Adrenal gland (tissue), 19 donors: ENCODE results near the gene APCDD1L. TPM values are rescaled to one million over a fixed set of nuclear protein-coding genes. Genes with fewer than 3 reads are reported as not detected.

ENCODE experiments used
- DNase-seq, 7 donors: peaks; one replicate each; pipeline ENCODE4 v3.0.0-alpha.2; 2019 to 2020
- H3K27ac ChIP-seq, 5 donors: fragments of 200-600 bp; sonication (generic) in 4 of 5; 1 replicate in 3 of 5; 2 replicates in 2 of 5; pipeline versions ENCODE4 v1.5.1 to v1.8.0; 2016 to 2020; ENCODE audit warnings: mild to moderate bottlenecking in 1 of 5
- H3K27me3 ChIP-seq: fragments of 200-600 bp; 2 replicates; pipeline ENCODE4 v1.8.0; 2021
- H3K36me3 ChIP-seq, 2 donors: fragments of 200-600 bp; replicated peaks in 1 of 2; 1 replicate in 1 of 2; 2 replicates in 1 of 2; pipeline versions ENCODE4 v1.5.1 to v1.8.0; 2018 to 2022
- H3K4me1 ChIP-seq, 2 donors: fragments of 200-600 bp; replicated peaks in 1 of 2; 1 replicate in 1 of 2; 2 replicates in 1 of 2; pipeline versions ENCODE4 v1.5.1 to v1.8.0; 2018 to 2021
- H3K4me3 ChIP-seq, 4 donors: fragments of 200-600 bp; sonication (generic) in 3 of 4; one replicate each; pipeline ENCODE4 v1.5.1; 2016 to 2018
- H3K9me3 ChIP-seq, 3 donors: fragments of 200-600 bp; sonication (generic) in 1 of 3; replicated peaks in 1 of 3; 1 replicate in 2 of 3; 2 replicates in 1 of 3; pipeline versions ENCODE4 v1.5.1 to v1.8.0; 2016 to 2021
- POLR2A ChIP-seq, 2 donors: fragments of 450-650 bp; IDR thresholded peaks; one replicate each; pipeline ENCODE4 v1.6.1; 2017; ENCODE audit warnings: antibody characterized with exemption in 2 of 2, mild to moderate bottlenecking in 2 of 2, moderate library complexity in 1 of 2
- WGBS, 4 donors: extraction: QIAGEN DNeasy Blood & Tissue Kit in 2 of 4; methylation state at CpG; one replicate each; pipeline versions ENCODE4 v1.1.5 to v1.1.7; 2013 to 2017; 5-methylcytosine and 5-hydroxymethylcytosine counted together
- intact Hi-C, 2 donors: fragments of 100-400 bp; cut with DNase I; formaldehyde crosslinking; loops; one replicate each; pipeline versions ENCODE4 v1.14.1 to v1.15.0; 2022 to 2023
- long read RNA-seq, 10 donors: library from polyadenylated mRNA in 3 of 10; unstranded in 2 of 10; stranded (forward) in 1 of 10; transcript quantifications; one replicate each; pipeline ENCODE4 v2.0.0 and lab custom pipeline, GENCODE V29; 2021 to 2026
- polyA plus RNA-seq, 3 donors: library from polyadenylated mRNA; stranded (reverse); fragments of 200-250 nt in 2 of 3; fragments of 350-450 nt in 1 of 3; fragmentation: Illumina TruSeq in 1 of 3; extraction: RNeasy Lipid Tissue Mini Kit (QIAGEN cat#74804) in 1 of 3; gene quantifications; one replicate each; pipeline ENCODE4 v1.2.3, GENCODE V29; 2013 to 2014
- total RNA-seq, 9 donors: library from RNA; depleted of rRNA in 4 of 9; stranded (reverse); fragments of >200 nt in 4 of 9; fragments of 120-200 nt in 1 of 9; fragmentation: NEBNext Ultra II Directional in 1 of 9; extraction: Animal tissue kit (Norgen Biotek cat#: 25700) in 1 of 9; gene quantifications; one replicate each; pipeline versions ENCODE4 v1.1.0 to v1.2.4, GENCODE V29; 2013 to 2023
- TF ChIP-seq, protein P1 (sequence below), 6 experiments: fragments of 450-650 bp in 4 of 6; fragments of 200-600 bp in 2 of 6; sonication (generic) in 1 of 6; IDR thresholded peaks; 1 replicate in 5 of 6; 2 replicates in 1 of 6; pipeline versions ENCODE4 v1.5.1 to v1.8.0; 2016 to 2021; ENCODE audit warnings: antibody characterized with exemption in 6 of 6, mild to moderate bottlenecking in 2 of 6, moderate library complexity in 1 of 6
- donor health status: healthy with polysubstance abuse.
- donor health status: Bipolar disorder and iron deficiency.
- donor health status: DM: yes; HTN: yes; CAD: no.
- donor health status: DM: no; HTN: no; CAD: no.
- donor health status: DM: no; HTN: no; CAD: no.
- donor health status: DM: yes; HTN: yes; CAD: no.

Gene APCDD1L
- total RNA-seq (under 1 TPM in 5 of 9 donors, not detected in 4; 0.06 to 0.96 (median 0.51) TPM), polyA plus RNA-seq (under 1 TPM; 0.16 to 0.27 (median 0.16) TPM)
- long read RNA-seq, donor 1, result 0 reads
- long read RNA-seq, donor 2, result 0 reads
- long read RNA-seq, donor 3, result 0 reads
- long read RNA-seq, donor 4, result 0 reads
- long read RNA-seq, donor 5, result 0 reads
- long read RNA-seq, donor 6, result 0 reads
- long read RNA-seq, donor 7, result 0 reads
- long read RNA-seq, donor 8, partial matches to known transcripts, result 0 of 1 reads
- long read RNA-seq, donor 8, other reads (novel, unspliced or antisense), result 0 of 1 reads
- long read RNA-seq, donor 9, result 0 reads
- long read RNA-seq, donor 10, result 0 reads

- Histone ChIP-seq H3K27me3 (peaks cover 28% of the 10 kb centered on the region), H3K4me1 (peaks cover 4 to 12% of the 10 kb centered on the region in 2 donors), H3K4me3 (no peak within 1 kb of the TSS), H3K36me3 (no peaks in the 10 kb centered on the region), H3K27ac (no peak within 1 kb of the TSS), H3K9me3 (no peaks in the 10 kb centered on the region)
- intact Hi-C loops, result no loop called here
- DNase-seq, result peak in 1 of 7 donors; percentile 11
- WGBS, 4 donors, result 22 to 38% (median 24%) methylated on average over 19 to 28 of the region's 28 CpGs
- TF ChIP-seq, protein P1, sequence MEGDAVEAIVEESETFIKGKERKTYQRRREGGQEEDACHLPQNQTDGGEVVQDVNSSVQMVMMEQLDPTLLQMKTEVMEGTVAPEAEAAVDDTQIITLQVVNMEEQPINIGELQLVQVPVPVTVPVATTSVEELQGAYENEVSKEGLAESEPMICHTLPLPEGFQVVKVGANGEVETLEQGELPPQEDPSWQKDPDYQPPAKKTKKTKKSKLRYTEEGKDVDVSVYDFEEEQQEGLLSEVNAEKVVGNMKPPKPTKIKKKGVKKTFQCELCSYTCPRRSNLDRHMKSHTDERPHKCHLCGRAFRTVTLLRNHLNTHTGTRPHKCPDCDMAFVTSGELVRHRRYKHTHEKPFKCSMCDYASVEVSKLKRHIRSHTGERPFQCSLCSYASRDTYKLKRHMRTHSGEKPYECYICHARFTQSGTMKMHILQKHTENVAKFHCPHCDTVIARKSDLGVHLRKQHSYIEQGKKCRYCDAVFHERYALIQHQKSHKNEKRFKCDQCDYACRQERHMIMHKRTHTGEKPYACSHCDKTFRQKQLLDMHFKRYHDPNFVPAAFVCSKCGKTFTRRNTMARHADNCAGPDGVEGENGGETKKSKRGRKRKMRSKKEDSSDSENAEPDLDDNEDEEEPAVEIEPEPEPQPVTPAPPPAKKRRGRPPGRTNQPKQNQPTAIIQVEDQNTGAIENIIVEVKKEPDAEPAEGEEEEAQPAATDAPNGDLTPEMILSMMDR (IDR thresholded peaks at IDR 0.05), result no peak
- no peak for TF ChIP-seq POLR2A (IDR thresholded peaks at IDR 0.05)
These were observed at the start of gene APCDD1L for GRCh38 chr20:58515233-58516212. Gene APCDD1L, minus strand, starts transcription at chr20:58515399. Its CDS starts 692 bp downstream, at chr20:58514707.

DNA sequence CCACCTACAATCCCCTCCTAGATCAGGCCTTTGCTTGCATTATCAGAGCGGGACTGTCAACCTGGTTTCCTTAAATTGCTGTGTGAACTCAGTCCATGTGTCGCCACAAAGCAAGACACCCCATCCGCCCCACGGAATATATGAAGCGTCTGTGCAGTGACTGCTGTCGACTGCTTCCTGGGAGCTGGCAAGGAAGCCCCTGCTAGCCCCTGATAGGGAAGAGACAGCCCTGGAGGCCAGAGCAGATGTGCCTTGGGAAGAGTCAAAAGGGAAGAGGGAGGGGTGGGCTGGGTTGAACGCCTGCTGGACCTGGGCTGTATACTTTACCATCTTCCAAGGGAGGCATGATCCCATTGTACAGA lies 44.1 kb upstream of the APCDD1L start:
- H3K27ac ChIP-seq, result no peak overlapping the region
- no peaks in the 10 kb centered on the region for H3K27me3 ChIP-seq
- H3K36me3 ChIP-seq, result no peaks in the 10 kb centered on the region
- no peaks in the 10 kb centered on the region for H3K4me1 ChIP-seq
- TF ChIP-seq, protein P1 (IDR thresholded peaks at IDR 0.05), result no peak
- no peak for TF ChIP-seq POLR2A (IDR thresholded peaks at IDR 0.05)
- no peak overlapping the region for H3K4me3 ChIP-seq
- DNase-seq, result no peak
- intact Hi-C loops, result no loop called here
- 92 to 98% (median 94%) methylated on average over 5 to 7 of the region's 7 CpGs for WGBS, 4 donors
- no peaks in the 10 kb centered on the region for H3K9me3 ChIP-seq

GRCh38 chr20:58558486-58559367 lies 43.5 kb upstream of the APCDD1L start:
- Histone ChIP-seq H3K27ac (no peak overlapping the region), H3K36me3 (no peaks in the 10 kb centered on the region), H3K4me1 (no peaks in the 10 kb centered on the region), H3K9me3 (no peaks in the 10 kb centered on the region), H3K27me3 (no peaks in the 10 kb centered on the region), H3K4me3 (no peak overlapping the region)
- intact Hi-C loops, result no loop called here
- no peak for DNase-seq
- no peak for TF ChIP-seq POLR2A (IDR thresholded peaks at IDR 0.05)
- TF ChIP-seq, protein P1 (IDR thresholded peaks at IDR 0.05), result no peak
- 83 to 92% (median 87%) methylated on average over 19 of the region's 19 CpGs for WGBS, 4 donors
